H1 (cell line): ENCODE data around the gene TBCD. TPM values are rescaled to one million over a fixed set of nuclear protein-coding genes. Genes with fewer than 3 reads are reported as not detected.

ENCODE experiments used
- CTCF ChIA-PET: fragments of 300-600 bp; sonication (Branson Sonifier 250); formaldehyde crosslinking; loops from one replicate; lab custom pipeline; 2021; ENCODE audit not compliant: partially characterized antibody; lab: Charles Lee
- POLR2A ChIA-PET: fragments of 300-600 bp; sonication (Branson Sonifier 250); formaldehyde crosslinking; loops from one replicate; lab custom pipeline; 2021; ENCODE audit warnings: inconsistent platforms; ENCODE audit not compliant: partially characterized antibody; lab: Charles Lee
- DNase-seq, 2 experiments: peaks; one replicate each; pipeline versions ENCODE4 v3.0.0 to v3.0.0-alpha.2; 2010 to 2022; ENCODE audit warnings: low spot score in 2 of 2, low read depth in 1 of 2, mixed read lengths in 1 of 2
- FAIRE-seq: peaks from 2 replicates; lab custom pipeline; 2011; peaks lifted over from hg19 to GRCh38; lab: Jason Lieb, UNC
- H2AFZ ChIP-seq: 2 replicates; pipeline ENCODE4 v1.8.1; 2012; ENCODE audit warnings: low read length, inconsistent platforms
- H2AK5ac ChIP-seq: 2 replicates; pipeline ENCODE4 v1.6.1; 2013; ENCODE audit warnings: low read depth, low read length
- H2BK120ac ChIP-seq: replicated peaks from 2 replicates; pipeline ENCODE3; 2013; ENCODE audit warnings: low read depth, low read length, inconsistent platforms
- H2BK12ac ChIP-seq: 2 replicates; pipeline ENCODE4 v1.6.1; 2013; ENCODE audit warnings: low read depth, low read length
- H2BK15ac ChIP-seq: 2 replicates; pipeline ENCODE4 v1.6.1; 2013; ENCODE audit warnings: low read length
- H2BK20ac ChIP-seq: 2 replicates; pipeline ENCODE4 v1.6.1; 2013; ENCODE audit warnings: low read length
- H2BK5ac ChIP-seq: 2 replicates; pipeline ENCODE4 v1.6.1; 2013; ENCODE audit warnings: low read depth, low read length
- H3K14ac ChIP-seq: 2 replicates; pipeline ENCODE4 v1.6.1; 2013; ENCODE audit warnings: inconsistent platforms; ENCODE audit not compliant: insufficient read length
- H3K18ac ChIP-seq: 2 replicates; pipeline ENCODE4 v1.6.1; 2013; ENCODE audit warnings: low read length; ENCODE audit errors: extremely low read depth
- H3K23ac ChIP-seq: 2 replicates; pipeline ENCODE4 v1.6.1; 2013; ENCODE audit warnings: inconsistent platforms; ENCODE audit not compliant: insufficient read length
- H3K23me2 ChIP-seq: 2 replicates; pipeline ENCODE4 v1.6.1; 2013; ENCODE audit warnings: low read depth, low read length
- H3K27ac ChIP-seq: 2 replicates; pipeline ENCODE4 v1.6.1; 2011; ENCODE audit warnings: low read depth, low read length, inconsistent platforms
- H3K27me3 ChIP-seq, 4 experiments: replicated peaks in 1 of 4; 1 replicate in 1 of 4; 2 replicates in 3 of 4; pipeline versions ENCODE4 v1.6.1 to v1.8.1; 2011 to 2013; ENCODE audit warnings: low read length in 3 of 4, mild to moderate bottlenecking in 3 of 4, inconsistent platforms in 2 of 4, mixed read lengths in 2 of 4, moderate library complexity in 1 of 4; ENCODE audit not compliant: control insufficient read depth in 3 of 4, insufficient read depth in 3 of 4; ENCODE audit errors: extremely low read depth in 1 of 4
- H3K36me3 ChIP-seq, 4 experiments: 2 replicates each; pipeline versions ENCODE4 v1.6.1 to v1.8.1; 2011 to 2013; ENCODE audit warnings: mild to moderate bottlenecking in 4 of 4, low read length in 3 of 4, moderate library complexity in 2 of 4, control low read depth in 1 of 4, inconsistent platforms in 1 of 4; ENCODE audit not compliant: insufficient read depth in 4 of 4, control insufficient read depth in 2 of 4
- H3K4ac ChIP-seq: replicated peaks from 2 replicates; pipeline ENCODE3; 2013; ENCODE audit warnings: low read length, low read depth, mixed read lengths, inconsistent platforms; ENCODE audit not compliant: insufficient read length
- H3K4me1 ChIP-seq, 4 experiments: replicated peaks in 1 of 4; 1 replicate in 1 of 4; 2 replicates in 3 of 4; pipeline versions ENCODE4 v1.6.1 to v1.8.1; 2011 to 2013; ENCODE audit warnings: low read length in 3 of 4, inconsistent platforms in 2 of 4, mixed read lengths in 1 of 4; ENCODE audit not compliant: insufficient read depth in 4 of 4, control insufficient read depth in 3 of 4
- H3K4me2 ChIP-seq, 2 experiments: 2 replicates each; pipeline versions ENCODE4 v1.6.1 to v1.8.1; 2011 to 2013; ENCODE audit warnings: low read depth in 2 of 2, low read length in 2 of 2, control low read depth in 1 of 2, inconsistent platforms in 1 of 2, mild to moderate bottlenecking in 1 of 2; ENCODE audit not compliant: insufficient read depth in 1 of 2
- H3K4me3 ChIP-seq, 4 experiments: fragments of 200-600, 300-600 bp in 1 of 4; sonication (generic), shearing (Covaris generic), sonication (Bioruptor Twin) in 1 of 4; 2 replicates each; pipeline versions ENCODE4 v1.5.1 to v1.8.1; 2011 to 2016; ENCODE audit warnings: low read length in 4 of 4, low read depth in 3 of 4, control low read depth in 2 of 4, inconsistent platforms in 2 of 4, mild to moderate bottlenecking in 2 of 4, mixed read lengths in 1 of 4, moderate library complexity in 1 of 4; ENCODE audit not compliant: insufficient read depth in 2 of 4; ENCODE audit errors: extremely low read depth in 1 of 4
- H3K56ac ChIP-seq: replicated peaks from 2 replicates; pipeline ENCODE3; 2013; ENCODE audit warnings: low read depth, mild to moderate bottlenecking, mixed read lengths, low read length, inconsistent platforms; ENCODE audit not compliant: insufficient read length
- H3K79me1 ChIP-seq: 2 replicates; pipeline ENCODE4 v1.6.1; 2013; ENCODE audit warnings: low read depth, low read length, control low read depth
- H3K79me2 ChIP-seq, 2 experiments: 2 replicates each; pipeline versions ENCODE4 v1.6.1 to v1.8.1; 2012 to 2013; ENCODE audit warnings: low read length in 2 of 2, mild to moderate bottlenecking in 2 of 2, inconsistent platforms in 1 of 2; ENCODE audit not compliant: insufficient read depth in 2 of 2, control insufficient read depth in 1 of 2
- H3K9ac ChIP-seq, 4 experiments: replicated peaks in 1 of 4; 1 replicate in 1 of 4; 2 replicates in 3 of 4; pipeline versions ENCODE4 v1.6.1 to v1.8.1; 2011 to 2013; ENCODE audit warnings: low read depth in 3 of 4, low read length in 3 of 4, control low read depth in 2 of 4, mild to moderate bottlenecking in 2 of 4, moderate library complexity in 2 of 4, inconsistent platforms in 1 of 4; ENCODE audit errors: extremely low read depth in 1 of 4
- H3K9me3 ChIP-seq, 2 experiments: 2 replicates each; pipeline versions ENCODE4 v1.6.1 to v1.8.1; 2012 to 2013; ENCODE audit warnings: mild to moderate bottlenecking in 2 of 2, moderate library complexity in 2 of 2, control low read depth in 1 of 2, inconsistent platforms in 1 of 2, low read depth in 1 of 2, low read length in 1 of 2, mixed read lengths in 1 of 2; ENCODE audit not compliant: insufficient read depth in 2 of 2
- H4K20me1 ChIP-seq, 2 experiments: replicated peaks in 1 of 2; 2 replicates each; pipeline versions ENCODE3 to v1.8.1; 2011 to 2013; ENCODE audit warnings: inconsistent platforms in 2 of 2, low read length in 2 of 2, mild to moderate bottlenecking in 1 of 2; ENCODE audit not compliant: insufficient read depth in 2 of 2, control insufficient read depth in 1 of 2
- H4K5ac ChIP-seq: 2 replicates; pipeline ENCODE4 v1.6.1; 2013; ENCODE audit warnings: low read length, low read depth, mixed read lengths, inconsistent platforms; ENCODE audit not compliant: insufficient read length
- H4K8ac ChIP-seq: 2 replicates; pipeline ENCODE4 v1.8.0; 2013; ENCODE audit warnings: mild to moderate bottlenecking, moderate library complexity, low read length, inconsistent platforms; ENCODE audit not compliant: insufficient read depth; ENCODE audit errors: extremely low read depth
- H4K91ac ChIP-seq: replicated peaks from 2 replicates; pipeline ENCODE3; 2013; ENCODE audit warnings: low read length, mixed read lengths, inconsistent platforms; ENCODE audit not compliant: insufficient read length
- CEBPB ChIP-seq: IDR thresholded peaks from 2 replicates; pipeline ENCODE4 v1.6.1; 2012; ENCODE audit warnings: low read depth, low read length
- CTCF ChIP-seq, 3 experiments: IDR thresholded peaks; 1 replicate in 2 of 3; 2 replicates in 1 of 3; pipeline versions ENCODE4 v1.5.1 to v1.6.1; 2011; ENCODE audit warnings: low read length in 3 of 3, mild to moderate bottlenecking in 3 of 3, inconsistent platforms in 2 of 3, low read depth in 1 of 3, moderate library complexity in 1 of 3; ENCODE audit not compliant: insufficient read depth in 1 of 3; ENCODE audit errors: control extremely low read depth in 1 of 3
- KDM5A ChIP-seq: fragments of 200-600 bp; IDR thresholded peaks from 2 replicates; pipeline ENCODE4 v1.7.1; 2012; ENCODE audit warnings: mild to moderate bottlenecking, low read length, inconsistent platforms, mixed read lengths
- PHF8 ChIP-seq: fragments of 200-600 bp; sonication (generic); conservative IDR thresholded peaks from 2 replicates; pipeline ENCODE4 v1.7.1; 2012; ENCODE audit warnings: low read depth, mild to moderate bottlenecking, inconsistent platforms, low read length, moderate library complexity
- SAP30 ChIP-seq: fragments of 300-600 bp; sonication (generic); IDR thresholded peaks from 2 replicates; pipeline ENCODE4 v1.7.1; 2012; ENCODE audit warnings: low read length, moderate library complexity, mild to moderate bottlenecking, inconsistent platforms; ENCODE audit not compliant: insufficient read depth, insufficient replicate concordance
- SIN3A ChIP-seq, 2 experiments: IDR thresholded peaks in 1 of 2; conservative IDR thresholded peaks in 1 of 2; 2 replicates each; pipeline ENCODE4 v1.6.1; 2011 to 2012; ENCODE audit warnings: low read length in 2 of 2, improper control_type of control experiment in 1 of 2, low read depth in 1 of 2, mild to moderate bottlenecking in 1 of 2
- ZNF274 ChIP-seq: IDR thresholded peaks from 2 replicates; pipeline ENCODE4 v1.7.0; 2012; ENCODE audit warnings: low read length, borderline replicate concordance; ENCODE audit errors: extremely low read depth
- WGBS, 2 experiments: shearing (Covaris generic) in 1 of 2; methylation state at CpG; one replicate each; pipeline versions ENCODE4 v1.1.6 to v1.1.7; 2013 to 2015; ENCODE audit warnings: low lambda C conversion rate in 2 of 2, mixed read lengths in 2 of 2, inconsistent platforms in 1 of 2, low coverage in 1 of 2, missing lambda C conversion rate in 1 of 2; ENCODE audit not compliant: insufficient replicate concordance in 2 of 2, insufficient coverage in 1 of 2, insufficient read length in 1 of 2; ENCODE audit errors: extremely low coverage in 1 of 2, missing lambda C conversion rate in 1 of 2; 5-methylcytosine and 5-hydroxymethylcytosine counted together
- polyA plus RNA-seq, 7 experiments: library from polyadenylated mRNA; depleted of rRNA in 3 of 7; stranded (reverse) in 5 of 7; unstranded in 2 of 7; fragments of >200 nt in 5 of 7; fragments of 200-250 nt in 2 of 7; gene quantifications; 1 replicate in 5 of 7; 2 replicates in 1 of 7; 4 replicates in 1 of 7; pipeline versions ENCODE4 v1.2.1 to v1.2.3, GENCODE V29; 2011 to 2013; ENCODE audit warnings: missing spikeins in 2 of 7, mixed read lengths in 2 of 7
- total RNA-seq: library from RNA; stranded (reverse); fragmentation: NEBNext Ultra II Directional; extraction: Animal tissue kit (Norgen Biotek cat#: 25700); gene quantifications from 2 replicates; pipeline ENCODE4 v1.2.1, GENCODE V29; 2021

Gene TBCD
- total and polyA plus RNA-seq, 2 of the 8 experiments (the other 6 are each of a cell fraction or from before 2014, with no cell fraction given) = 118 to 162 TPM

GRCh38 chr17:82844796-82845162, 92.9 kb downstream of the TBCD start:
- Histone ChIP-seq H2BK5ac (0 out of 2 replicates have a peak overlapping the region, but pooled peaks have one; percentile 52), H2BK12ac (no peak overlapping the region), H3K4me2 (no peak overlapping the region), H2BK15ac (no peak overlapping the region), H3K79me1 (peaks cover 8% of the 10 kb centered on the region; the same call in 1 of the 2 replicates), H3K4me3 (no peak overlapping the region), H3K14ac (no peak overlapping the region), H2BK20ac (no peak overlapping the region), H3K27ac (no peak overlapping the region), H4K5ac (no peak overlapping the region), H3K4ac (no peak overlapping the region), H2AFZ (no peak overlapping the region), H3K27me3 (no peaks in the 10 kb centered on the region), H4K20me1 (peaks cover 0 to 2% of the 10 kb centered on the region in 2 experiments), H2BK120ac (no peak overlapping the region), H4K91ac (no peak overlapping the region), H4K8ac (no peak overlapping the region), H3K9ac (no peak overlapping the region), H3K4me1 (peaks cover 4 to 10% (median 7%) of the 10 kb centered on the region in 4 experiments; a peak in 5 of 7 replicates), H2AK5ac (no peak overlapping the region), H3K23ac (no peak overlapping the region), H3K56ac (no peak overlapping the region), H3K79me2 (no peaks in the 10 kb centered on the region), H3K36me3 (peaks cover 0 to 6% (median 0%) of the 10 kb centered on the region in 4 experiments; a peak in 2 of 8 replicates), H3K23me2 (no peaks in the 10 kb centered on the region), H3K18ac (no peak overlapping the region), H3K9me3 (peaks cover 0 to 7% of the 10 kb centered on the region in 2 experiments; a peak in 1 of 4 replicates)
- FAIRE-seq = no peak
- POLR2A ChIA-PET = interaction anchor here (1.8 kb wide), 1 partner anchor 26 kb away, joined by 5 read pairs; no protein-coding TSS in a partner anchor
- TF ChIP-seq SIN3A (conservative IDR thresholded peaks at IDR 0.05 in 1 of 2, IDR thresholded peaks at IDR 0.05 in 1 of 2; ENCODE audit: low read depth in 1 of 2, low read length in 2 of 2) (no peak), PHF8 (no peak), CEBPB (no peak), SAP30 (no peak), ZNF274 (no peak), KDM5A (no peak), CTCF (IDR thresholded peaks at IDR 0.05; ENCODE audit: control extremely low read depth in 1 of 3, insufficient read depth in 1 of 3, low read depth in 1 of 3, low read length in 3 of 3) (no peak)
- no peak for DNase-seq
- CTCF ChIA-PET = interaction anchor here (0.8 to 2.7 kb wide), 6 partner anchors 9 to 70 kb away, joined by 3 to 10 read pairs (median 5); no protein-coding TSS in a partner anchor
- 95% methylated on average over 10 of the region's 11 CpGs; no CpG with 5 or more reads in 1 of the 2 experiments for WGBS, 2 experiments
